Stimulated activated CD4-positive, alpha-beta T cell treated with anti-CD3 and anti-CD28 coated beads, Interleukin-15, amount 100 ng/mL, for 24 hours (primary cell): ENCODE results near the gene YBX2.

Experiments used
- DNase-seq: peaks from one replicate; pipeline ENCODE4 v3.0.0-alpha.2; 2020

Gene YBX2

GRCh38 chr17:7322520-7323194 lies 28.2 kb upstream of the YBX2 start:
- no peak for DNase-seq

GRCh38 chr17:7321466-7321865 lies 27.0 kb upstream of the YBX2 start:
- DNase-seq, result no peak

DNA sequence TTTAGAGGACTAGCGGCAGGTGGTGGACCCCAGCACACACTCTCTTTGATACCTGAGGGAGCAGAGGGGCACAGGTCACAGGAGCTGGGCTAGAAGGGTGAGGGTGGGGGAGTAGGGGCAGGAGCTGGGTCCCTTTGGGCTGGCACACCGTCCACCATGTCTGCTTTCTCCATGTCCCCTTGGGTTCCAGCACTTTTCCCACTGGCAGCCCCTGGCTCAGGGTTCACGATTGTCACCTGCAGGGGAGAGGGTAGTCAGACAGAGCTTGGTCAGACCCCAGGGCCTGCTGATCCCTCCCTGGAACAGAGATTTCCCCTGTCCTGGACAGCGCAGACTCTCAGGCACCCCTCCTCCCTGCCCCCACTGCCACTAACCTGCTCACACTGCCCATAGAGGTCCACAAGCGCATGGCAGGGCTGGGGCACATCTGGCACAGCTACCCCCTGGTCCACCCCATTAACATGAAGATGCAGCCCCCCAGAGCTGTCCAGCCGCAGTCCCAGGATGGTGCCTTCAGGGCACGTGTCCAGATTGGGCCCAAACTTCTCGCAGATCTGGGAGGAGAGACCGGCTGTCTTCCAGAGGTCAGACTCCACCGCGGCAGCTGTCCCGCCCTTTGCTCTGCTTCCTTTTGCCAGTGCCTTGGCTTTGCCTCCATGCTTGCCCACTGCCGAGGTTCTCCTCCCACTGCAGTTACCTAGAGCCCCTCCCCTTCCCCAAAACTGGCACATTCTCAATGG lies 23.9 kb upstream of the YBX2 start:
- DNase-seq, result no peak

DNA sequence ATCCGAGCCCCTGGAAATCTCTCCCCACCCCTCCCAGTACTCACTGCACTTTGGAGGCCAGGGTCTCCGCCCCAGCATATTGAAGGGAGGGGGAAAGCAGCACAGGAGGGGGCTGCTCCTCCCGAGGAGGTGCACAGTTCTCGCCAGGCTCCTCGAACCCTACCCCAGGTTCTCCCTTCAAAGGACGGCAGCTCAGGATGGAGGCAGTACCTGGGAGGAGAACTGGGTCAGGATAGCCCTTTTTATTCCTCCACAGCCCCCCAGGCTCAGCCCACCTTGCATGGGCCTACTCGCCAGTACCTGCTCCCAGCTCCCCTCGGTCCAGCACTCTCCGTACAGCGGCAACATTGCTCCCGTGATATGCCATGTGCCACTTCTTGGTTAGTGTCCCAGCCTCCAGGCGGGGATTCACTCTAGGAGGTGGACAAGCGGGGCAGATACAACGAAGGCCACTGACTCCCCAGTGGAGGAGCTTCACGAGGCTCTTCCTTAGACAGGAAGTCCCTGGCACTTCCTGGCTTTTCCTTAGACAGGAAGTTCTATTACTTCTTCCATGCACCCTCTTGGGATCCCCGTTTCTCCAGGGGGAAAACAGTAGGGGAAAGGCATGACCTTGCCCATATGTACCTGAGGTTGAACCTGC lies 22.8 kb upstream of the YBX2 start:
- no peak for DNase-seq

DNA sequence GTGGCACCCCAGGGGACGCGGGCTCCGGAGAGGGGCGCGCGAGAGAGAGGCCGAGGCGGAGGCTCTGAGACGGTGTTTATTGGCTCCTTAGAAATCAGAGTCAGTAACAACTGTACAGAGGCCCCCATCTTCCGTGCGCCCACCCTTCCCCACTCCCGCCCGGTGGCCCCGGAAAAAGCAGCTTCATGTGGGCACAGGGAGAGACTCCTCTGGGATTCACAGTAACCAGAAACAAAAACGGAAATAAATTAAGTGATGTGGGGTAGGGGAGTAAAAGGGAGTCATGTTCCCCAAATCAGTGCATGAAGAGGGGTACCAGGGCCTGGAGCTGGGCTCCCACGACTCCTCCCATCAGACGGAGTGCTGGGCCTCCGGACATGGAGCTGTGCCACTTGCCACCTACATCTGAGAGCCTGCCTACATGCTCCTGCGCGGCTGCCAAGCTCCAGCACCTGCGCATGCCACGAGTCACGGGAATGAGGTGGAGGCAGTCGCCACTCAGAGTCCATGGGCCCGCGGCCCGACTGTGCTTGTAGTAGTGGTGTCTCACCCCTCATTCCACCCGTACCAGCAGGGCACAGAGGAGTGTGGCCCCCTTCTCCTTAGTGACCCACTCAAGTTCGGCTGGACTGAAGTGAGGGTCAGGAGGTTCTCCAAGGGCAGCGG lies 21.3 kb upstream of the YBX2 start:
- no peak for DNase-seq

DNA sequence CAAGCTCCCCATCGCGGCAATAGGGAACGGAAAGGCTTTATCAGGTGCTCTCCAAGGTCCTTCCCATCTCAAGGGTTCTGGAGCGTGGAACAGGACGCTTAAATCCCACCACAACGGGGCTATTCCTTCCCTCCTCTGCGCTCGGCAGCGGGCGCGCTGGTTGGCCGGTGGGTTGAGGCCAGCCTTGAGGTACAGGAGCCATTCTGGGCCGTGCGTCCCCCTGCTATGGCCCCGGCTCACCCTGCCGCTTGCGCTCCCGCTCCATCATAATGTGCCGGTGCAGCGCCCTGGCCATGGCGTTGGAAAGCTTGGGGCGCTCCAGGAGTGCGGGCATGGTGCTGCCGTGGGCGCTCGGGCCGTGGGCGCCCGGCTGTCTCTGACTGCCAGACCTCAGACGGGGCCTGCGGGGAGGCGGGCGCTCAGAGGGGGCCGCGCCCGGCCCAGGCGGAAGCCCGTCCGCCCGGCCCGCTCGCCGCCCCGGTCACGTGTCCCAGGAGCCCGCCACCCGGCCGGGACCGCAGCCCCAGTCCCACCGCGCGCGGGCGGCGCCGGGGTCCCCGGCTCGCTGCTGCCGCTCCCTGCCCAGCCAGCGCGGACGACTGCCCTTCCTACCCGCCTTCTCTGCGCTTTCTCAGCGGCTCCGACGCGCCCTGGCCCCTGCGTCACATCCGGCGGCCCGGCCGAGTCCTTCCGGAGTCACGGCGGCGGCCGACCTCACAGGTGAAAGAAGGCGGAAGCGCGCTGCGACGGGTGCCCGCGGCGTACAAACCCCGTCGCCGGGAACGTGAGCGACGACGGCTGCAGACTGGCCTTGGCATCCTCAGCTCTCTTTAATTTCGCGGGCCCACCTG lies 20.5 kb upstream of the YBX2 start, which contains the start of gene GPS2:
Gene GPS2 (minus strand): TSS at position 642 of the 851 bp plus-strand sequence. CDS start 308 bp downstream, at position 334.
- peak; percentile 96 for DNase-seq

GRCh38 chr17:7313890-7314718 lies 19.7 kb upstream of the YBX2 start:
- DNase-seq, result peak; percentile 45

DNA sequence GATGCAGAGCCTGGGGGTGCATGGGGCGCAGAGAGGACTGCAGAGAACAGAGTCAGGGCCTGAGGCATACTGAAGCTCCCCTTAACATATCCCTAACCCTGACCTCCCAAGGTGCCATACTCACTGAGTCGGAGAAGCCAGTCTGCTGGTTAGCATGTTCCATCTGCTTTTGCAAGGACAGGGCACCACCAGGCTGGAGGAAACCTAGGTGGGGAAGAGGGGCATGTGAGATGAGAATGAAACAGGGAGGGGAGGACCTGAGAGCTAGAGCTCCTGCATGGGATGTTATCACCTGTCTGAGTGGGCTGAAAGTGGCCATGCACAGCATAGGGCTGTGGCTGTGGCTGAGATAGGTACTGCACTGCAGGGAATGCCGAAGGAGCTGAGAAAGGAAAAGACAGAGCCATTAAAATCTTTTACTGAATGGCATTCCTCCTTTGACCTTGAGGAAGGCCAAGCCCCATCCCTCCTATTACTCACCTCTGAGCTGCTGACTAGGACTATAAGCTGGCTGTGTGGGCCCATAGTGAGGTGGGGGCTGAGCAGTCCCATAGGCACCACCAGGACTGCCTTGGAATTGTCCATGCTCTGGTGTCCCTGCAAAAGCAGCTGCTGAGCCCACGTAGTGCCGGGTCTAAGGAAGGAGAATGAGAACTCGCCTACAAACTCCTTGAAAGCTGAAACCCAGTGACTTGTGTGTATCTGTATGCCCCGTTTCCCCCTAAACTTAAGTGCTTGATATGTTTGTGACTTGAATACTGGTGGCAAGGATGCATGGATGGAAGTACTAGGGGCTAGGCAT lies 18.9 kb upstream of the YBX2 start:
- DNase-seq, result peak; percentile 51

GRCh38 chr17:7312432-7313087 lies 18.1 kb upstream of the YBX2 start:
- no peak for DNase-seq

DNA sequence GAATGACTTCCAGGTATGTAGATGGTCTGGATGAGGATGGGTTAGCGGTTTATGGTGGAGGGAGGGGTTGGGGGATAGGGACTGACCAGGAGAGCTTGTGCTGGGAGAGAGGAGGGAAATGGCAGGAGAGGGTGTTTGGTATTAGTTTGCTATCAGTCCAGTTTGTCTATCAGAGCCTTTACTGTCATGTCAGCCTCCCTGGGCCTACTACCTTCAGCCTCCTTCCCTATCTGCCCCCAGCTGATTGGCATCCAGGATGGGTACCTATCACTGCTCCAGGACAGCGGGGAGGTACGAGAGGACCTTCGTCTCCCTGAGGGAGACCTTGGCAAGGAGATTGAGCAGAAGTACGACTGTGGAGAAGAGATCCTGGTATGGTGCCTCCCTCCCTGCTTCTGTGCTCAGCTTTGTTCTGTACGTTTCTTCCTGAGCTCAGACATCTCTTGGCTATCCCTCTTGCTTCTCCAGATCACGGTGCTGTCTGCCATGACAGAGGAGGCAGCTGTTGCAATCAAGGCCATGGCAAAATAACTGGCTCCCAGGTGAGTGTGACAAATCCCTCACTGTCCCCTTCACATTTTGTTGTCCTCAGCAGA lies 16.8 kb upstream of the YBX2 start:
- no peak for DNase-seq

DNA sequence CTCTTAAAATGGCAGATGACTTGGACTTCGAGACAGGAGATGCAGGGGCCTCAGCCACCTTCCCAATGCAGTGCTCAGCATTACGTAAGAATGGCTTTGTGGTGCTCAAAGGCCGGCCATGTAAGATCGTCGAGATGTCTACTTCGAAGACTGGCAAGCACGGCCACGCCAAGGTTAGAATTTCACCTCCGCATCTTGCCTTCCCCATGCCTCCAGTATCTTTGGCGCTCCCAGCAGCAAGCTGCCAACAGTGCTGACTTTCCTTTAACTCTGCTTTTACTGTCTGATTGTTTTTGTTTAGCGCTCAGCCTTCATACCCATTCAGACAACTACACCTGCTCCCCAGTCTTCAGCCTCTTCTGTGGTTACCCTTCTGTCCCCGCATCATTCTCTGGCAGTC lies 15.2 kb upstream of the YBX2 start:
- DNase-seq, result no peak

- peak; percentile 88 for DNase-seq
Observed at GRCh38 chr17:7308625-7309433, 14.4 kb upstream of the YBX2 start.

GRCh38 chr17:7307686-7308624 lies 13.5 kb upstream of the YBX2 start:
- peak; percentile 60 for DNase-seq

DNA sequence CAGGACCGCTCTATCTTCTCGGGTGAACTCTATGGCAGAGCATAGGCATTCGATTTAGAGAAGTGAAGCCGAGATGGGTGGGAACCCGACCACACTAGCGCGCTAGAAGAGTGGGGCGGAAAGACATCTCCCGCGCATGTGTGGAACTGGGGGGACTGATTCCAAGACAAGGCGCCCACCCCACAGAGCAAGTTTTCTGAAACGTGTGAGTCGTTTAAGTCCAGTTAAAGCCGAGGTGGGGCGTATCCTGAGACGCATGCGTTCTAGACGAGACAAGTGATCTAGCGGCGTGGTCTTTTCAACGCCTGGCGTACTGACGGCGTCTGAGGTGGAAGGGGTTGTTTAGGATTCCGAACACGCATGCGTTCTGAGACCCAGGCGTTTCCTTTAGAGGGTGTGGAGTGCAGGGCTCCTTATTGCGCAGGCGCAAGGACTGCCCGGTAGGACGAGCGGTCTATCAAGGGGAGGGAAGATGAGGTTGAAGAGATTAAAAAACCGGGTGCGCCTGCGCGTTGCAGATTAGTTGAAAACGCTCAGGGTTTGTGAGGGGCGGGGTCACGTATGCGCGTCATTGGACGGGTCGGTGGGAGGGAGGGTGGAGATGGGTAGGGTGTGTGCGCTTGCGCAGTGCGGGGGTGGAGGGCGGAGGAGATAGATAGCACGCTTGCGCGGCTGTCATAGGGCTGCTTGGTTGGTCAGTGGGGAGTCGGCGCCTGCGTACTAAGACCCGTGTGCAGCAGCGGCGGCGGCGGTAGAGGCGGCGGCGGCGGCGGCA lies 12.7 kb upstream of the YBX2 start, which contains the start of gene EIF5A:
Gene EIF5A (plus strand): TSS at position 718 of the 775 bp plus-strand sequence. CDS start 2,008 bp downstream, outside the sequence.
- peak; percentile 100 for DNase-seq

GRCh38 chr17:7304179-7304578 lies 9.7 kb upstream of the YBX2 start:
- DNase-seq, result no peak

DNA sequence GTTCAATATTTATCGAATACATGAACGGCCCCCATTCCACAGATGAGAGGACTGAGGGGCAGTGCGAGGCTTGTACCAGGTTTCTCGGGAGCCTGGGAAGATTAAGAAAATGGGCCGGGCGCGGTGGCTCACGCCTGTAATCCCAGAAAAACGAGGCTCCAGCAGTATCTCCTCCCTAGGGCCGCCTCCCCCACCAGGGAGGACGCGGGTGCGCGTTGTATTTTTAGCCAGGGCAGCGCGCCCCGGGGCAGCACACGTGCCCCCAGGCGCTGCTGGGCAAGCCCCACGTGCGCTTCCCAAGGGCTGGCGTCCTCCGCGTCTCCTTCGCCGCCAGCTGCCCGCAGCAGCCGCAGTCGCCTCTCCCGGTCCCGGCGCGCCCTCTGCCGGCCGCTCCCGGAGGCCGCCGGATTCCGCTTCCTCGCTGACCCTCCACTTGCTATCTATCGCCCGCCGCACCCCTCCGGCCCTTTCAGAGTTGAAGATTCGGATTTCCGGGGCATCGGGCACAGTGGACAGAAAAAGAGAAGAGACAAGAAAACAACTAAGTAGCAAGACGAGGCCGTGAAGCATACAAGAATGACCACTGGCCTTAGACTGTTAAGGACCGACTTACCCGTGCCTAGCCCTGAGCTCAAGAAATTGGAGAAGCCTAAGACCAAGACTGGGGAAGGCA lies 1.9 kb upstream of the YBX2 start:
- DNase-seq, result peak; percentile 80
